HUES64 (cell line): Measurements from ENCODE around the gene CCDC30. TPM values are rescaled to one million over a fixed set of nuclear protein-coding genes. Genes with fewer than 3 reads are reported as not detected.

ENCODE experiments used
- H3K27ac ChIP-seq: 2 replicates; pipeline ENCODE4 v1.7.0; 2013; ENCODE audit warnings: low read depth, low read length, inconsistent platforms
- H3K27me3 ChIP-seq: 2 replicates; pipeline ENCODE4 v1.6.1; 2013; ENCODE audit warnings: mild to moderate bottlenecking, low read length; ENCODE audit not compliant: insufficient read depth
- H3K36me3 ChIP-seq: 2 replicates; pipeline ENCODE4 v1.6.1; 2013; ENCODE audit warnings: mild to moderate bottlenecking, low read length; ENCODE audit not compliant: insufficient read depth
- H3K4me1 ChIP-seq: 2 replicates; pipeline ENCODE4 v1.6.1; 2013; ENCODE audit warnings: mild to moderate bottlenecking, low read length, moderate library complexity; ENCODE audit not compliant: insufficient read depth
- H3K4me3 ChIP-seq: 2 replicates; pipeline ENCODE4 v1.5.1; 2013; ENCODE audit warnings: mild to moderate bottlenecking, low read length, moderate library complexity
- H3K9ac ChIP-seq: 2 replicates; pipeline ENCODE4 v1.6.1; 2013; ENCODE audit warnings: mild to moderate bottlenecking, low read depth, low read length
- H3K9me3 ChIP-seq: 2 replicates; pipeline ENCODE4 v1.6.1; 2013; ENCODE audit warnings: low read depth, low read length; ENCODE audit not compliant: insufficient read depth
- WGBS: fragments of 150-250, 120-280 bp; methylation state at CpG from one replicate; pipeline ENCODE4 v1.1.7; 2013; ENCODE audit warnings: missing lambda C conversion rate; 5-methylcytosine and 5-hydroxymethylcytosine counted together
- polyA plus RNA-seq, 2 experiments: library from polyadenylated mRNA; stranded (reverse); fragments of 50-300 nt; gene quantifications; one replicate each; pipeline ENCODE4 v1.2.3, GENCODE V29; 2013

CCDC30 gene
- polyA plus RNA-seq (2013, experiment 1 of 2) = 0.45 TPM
- 1.4 TPM for polyA plus RNA-seq (2013, experiment 2 of 2)

DNA sequence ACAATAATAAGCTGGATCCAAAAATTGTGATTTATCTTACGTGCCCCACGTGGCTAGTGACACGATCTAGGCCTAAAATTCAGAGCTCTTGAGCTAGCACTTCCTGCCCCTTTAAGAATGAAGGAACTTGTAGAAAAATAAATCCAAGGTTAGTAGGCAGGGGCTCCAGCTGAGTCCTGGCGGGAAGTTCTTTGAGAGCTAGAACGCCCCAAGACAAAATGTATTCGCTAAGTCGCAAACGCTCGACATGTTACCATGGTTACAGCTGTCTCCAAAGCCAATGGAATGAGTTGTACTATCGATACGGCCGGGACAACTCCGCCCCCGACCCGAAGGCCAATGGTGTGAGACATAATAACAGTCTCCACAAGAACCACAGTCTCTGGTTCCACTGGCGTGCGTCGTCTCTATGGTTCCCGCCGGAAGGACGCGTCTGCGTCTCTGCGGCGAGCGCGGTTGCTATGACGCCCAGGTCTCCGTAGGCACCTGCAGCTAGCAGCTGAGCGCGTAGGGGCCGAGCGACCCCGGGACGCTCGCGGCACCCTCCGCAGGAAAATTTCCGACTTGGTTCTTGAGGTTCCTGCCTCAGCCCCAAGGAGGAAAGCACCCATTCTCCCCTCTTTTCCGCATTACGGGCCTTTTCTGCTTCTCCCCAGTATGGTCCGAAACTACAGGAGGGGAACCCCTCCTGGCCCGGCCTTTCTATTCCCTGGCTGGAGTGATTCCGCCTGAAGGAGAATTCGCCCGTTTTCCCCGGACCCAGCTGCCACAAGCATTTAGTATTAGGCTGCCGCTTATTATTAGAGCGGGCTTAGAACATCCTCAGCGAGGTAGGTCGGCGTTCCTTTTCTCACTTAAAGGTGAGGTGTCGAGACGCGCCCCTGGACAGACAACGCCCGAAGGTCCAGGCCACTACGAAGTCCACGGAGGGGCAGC is at the start of gene CCDC30:
Gene CCDC30, plus strand, starts transcription at position 459 of the 936 bp plus-strand sequence. CDS start 17,266 bp downstream, outside the sequence.
- Histone ChIP-seq H3K4me3 (peak within 1 kb of the TSS; percentile 73), H3K36me3 (peaks cover 28% of the 10 kb centered on the region), H3K27me3 (peaks cover 10% of the 10 kb centered on the region; the same call in 1 of the 2 replicates), H3K27ac (peak within 1 kb of the TSS; percentile 63), H3K9ac (peak within 1 kb of the TSS; percentile 72), H3K4me1 (peaks cover 10% of the 10 kb centered on the region; the same call in 1 of the 2 replicates), H3K9me3 (no peaks in the 10 kb centered on the region)
- 3% methylated on average over 59 of the region's 59 CpGs for WGBS

DNA sequence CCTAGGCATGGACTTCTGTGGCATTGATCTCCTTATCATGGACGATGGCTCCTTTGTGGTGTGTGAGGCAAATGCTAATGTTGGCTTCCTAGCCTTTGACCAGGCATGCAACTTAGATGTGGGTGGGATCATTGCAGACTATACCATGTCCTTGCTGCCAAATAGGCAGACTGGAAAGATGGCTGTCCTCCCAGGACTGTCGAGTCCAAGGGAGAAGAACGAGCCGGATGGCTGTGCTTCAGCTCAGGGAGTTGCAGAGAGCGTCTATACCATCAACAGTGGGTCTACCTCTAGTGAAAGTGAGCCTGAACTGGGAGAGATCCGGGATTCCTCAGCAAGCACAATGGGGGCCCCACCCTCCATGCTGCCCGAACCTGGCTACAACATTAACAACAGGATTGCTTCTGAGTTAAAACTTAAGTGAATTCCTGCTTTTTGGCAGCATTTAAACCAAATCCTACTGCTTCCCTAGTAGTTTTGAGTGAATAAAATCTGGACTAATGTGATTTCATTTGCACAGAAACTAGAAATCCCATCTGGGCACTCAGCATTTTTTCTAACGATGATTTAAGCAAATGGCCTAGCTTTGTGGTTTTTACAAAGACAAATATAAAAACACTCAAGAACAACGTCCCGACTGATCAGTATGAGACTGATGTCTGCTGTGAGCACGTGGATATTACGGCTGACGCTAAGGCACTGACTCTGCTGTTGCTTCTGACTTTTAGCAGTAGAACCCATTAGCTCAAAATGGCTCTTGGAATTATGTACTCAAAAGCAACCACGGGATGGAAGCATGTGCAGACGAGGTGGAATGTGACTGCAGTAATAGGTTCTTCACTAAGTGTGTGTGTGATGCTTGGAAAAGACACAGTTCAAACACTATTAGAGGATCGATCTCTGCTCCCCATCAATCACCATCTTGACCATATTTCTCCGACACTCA is 48.3 kb upstream of the CCDC30 start:
- Histone ChIP-seq H3K4me1 (peaks cover 13% of the 10 kb centered on the region), H3K9me3 (no peaks in the 10 kb centered on the region), H3K4me3 (no peak overlapping the region), H3K9ac (no peak overlapping the region), H3K27me3 (no peaks in the 10 kb centered on the region), H3K27ac (no peak overlapping the region), H3K36me3 (peaks cover 2% of the 10 kb centered on the region; the same call in 1 of the 2 replicates)
- 93% methylated on average over 16 of the region's 17 CpGs for WGBS

DNA sequence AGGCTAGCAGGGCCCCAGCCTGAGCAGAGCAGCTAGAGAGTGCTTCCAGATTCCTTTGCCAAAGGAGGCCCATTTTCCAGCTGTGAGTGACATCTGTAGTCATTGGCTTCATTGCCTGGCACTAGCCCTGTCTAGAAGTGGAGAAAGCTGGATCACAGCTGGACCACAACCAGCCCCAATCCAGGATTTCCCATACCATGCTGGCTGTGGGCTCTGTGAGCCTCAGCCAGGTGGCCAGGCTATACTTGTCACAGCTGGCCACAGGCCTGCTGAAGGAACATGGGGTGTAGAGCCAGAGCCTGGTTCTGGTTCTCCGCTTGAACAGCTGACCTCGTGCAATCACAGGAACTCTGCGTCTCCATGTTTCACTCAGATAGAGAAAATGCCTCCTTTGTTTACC is 45.9 kb upstream of the CCDC30 start:
- Histone ChIP-seq H3K4me1 (peaks cover 13% of the 10 kb centered on the region), H3K9ac (no peak overlapping the region), H3K9me3 (no peaks in the 10 kb centered on the region), H3K27me3 (no peaks in the 10 kb centered on the region), H3K27ac (no peak overlapping the region), H3K36me3 (no peaks in the 10 kb centered on the region; the same call in 1 of the 2 replicates), H3K4me3 (no peak overlapping the region)
- 61% methylated on average over 3 of the region's 3 CpGs for whole genome bisulfite sequencing

DNA sequence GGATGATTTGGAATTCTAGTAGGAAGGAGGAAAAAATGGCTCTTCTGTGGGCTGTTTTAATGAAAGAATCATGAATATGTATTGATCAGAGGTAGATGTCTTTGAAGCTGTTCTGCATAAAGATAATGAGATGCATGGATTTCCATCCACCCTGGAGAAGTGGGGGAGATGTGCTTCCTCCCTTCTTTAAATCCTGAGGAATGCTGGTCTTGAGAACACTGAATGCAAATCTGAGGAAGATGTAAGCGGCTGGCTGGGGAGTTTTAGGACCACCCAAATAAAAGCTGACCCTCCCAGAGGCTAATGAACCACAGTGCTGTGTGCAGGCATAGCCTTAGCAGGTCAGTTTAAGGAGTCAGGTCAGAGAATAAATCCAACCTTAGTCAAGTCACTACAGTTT is 44.6 kb upstream of the CCDC30 start:
- Histone ChIP-seq H3K9me3 (no peaks in the 10 kb centered on the region), H3K4me3 (no peak overlapping the region), H3K27ac (no peak overlapping the region; the same call in 1 of the 2 replicates), H3K9ac (no peak overlapping the region), H3K27me3 (no peaks in the 10 kb centered on the region), H3K36me3 (no peaks in the 10 kb centered on the region; the same call in 1 of the 2 replicates), H3K4me1 (peaks cover 13% of the 10 kb centered on the region)
- WGBS = 63% methylated on average over 1 of the region's 1 CpG

DNA sequence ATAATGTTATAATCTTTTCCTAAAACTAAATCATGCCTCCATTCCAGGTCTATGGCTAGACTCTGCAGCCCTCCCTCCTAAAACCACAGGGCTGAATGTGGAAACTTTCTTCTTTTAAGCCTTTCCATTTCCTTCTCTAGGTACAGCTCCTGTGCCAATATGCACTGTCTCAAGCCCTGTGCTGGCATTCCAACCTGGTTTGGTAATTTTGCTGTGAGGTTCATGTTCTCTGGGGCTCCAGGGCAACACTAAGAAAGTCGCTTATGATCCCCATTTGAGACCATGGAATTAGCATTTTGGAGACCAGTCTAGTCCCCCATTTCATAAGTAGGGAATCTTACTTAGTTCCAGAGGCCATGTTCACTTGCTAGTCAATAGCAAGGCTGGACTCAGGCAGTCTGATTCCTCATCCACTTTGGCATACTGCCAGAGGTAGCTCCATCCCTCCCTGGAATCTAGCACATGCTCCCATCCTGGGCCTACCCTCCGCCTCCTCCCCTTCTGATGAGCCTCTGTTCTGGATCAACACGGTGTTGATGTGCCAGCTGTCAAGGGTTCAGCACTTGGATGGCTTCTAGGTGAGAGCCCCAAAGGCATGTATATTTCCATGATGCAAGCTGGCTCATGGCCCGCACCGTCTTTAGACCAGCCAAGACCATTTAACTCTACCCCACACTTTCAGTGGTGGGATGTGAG is 43.8 kb upstream of the CCDC30 start:
- no peaks in the 10 kb centered on the region for H3K9me3 ChIP-seq

DNA sequence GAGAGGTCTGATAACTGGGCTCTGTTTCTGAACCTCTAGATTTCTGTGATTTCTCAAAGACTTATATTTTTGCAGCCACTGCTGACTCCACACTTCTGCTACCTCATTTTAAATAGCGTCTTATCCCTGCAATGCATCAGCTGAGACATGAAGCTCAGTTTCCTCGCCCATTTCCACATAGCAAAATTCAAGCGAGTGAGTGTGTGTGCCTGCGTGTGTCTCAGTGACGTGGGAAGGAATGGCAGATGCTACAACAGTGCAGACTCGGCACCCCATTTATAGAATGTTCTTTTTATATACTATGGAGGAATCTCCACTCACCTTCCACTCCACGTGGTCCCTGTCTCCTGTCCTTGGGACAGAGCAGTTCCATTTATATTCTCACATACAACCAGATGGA is 43.0 kb upstream of the CCDC30 start:
- Histone ChIP-seq H3K27me3 (no peaks in the 10 kb centered on the region), H3K4me3 (no peak overlapping the region)
- WGBS = 93% methylated on average over 6 of the region's 7 CpGs

More for the DNA sequence above, 43.8 kb upstream of the CCDC30 start:
- Histone ChIP-seq H3K27ac (no peak overlapping the region), H3K27me3 (no peaks in the 10 kb centered on the region), H3K36me3 (no peaks in the 10 kb centered on the region; the same call in 1 of the 2 replicates), H3K9ac (no peak overlapping the region), H3K4me1 (peaks cover 13% of the 10 kb centered on the region), H3K4me3 (no peak overlapping the region)
- whole genome bisulfite sequencing = 91% methylated on average over 5 of the region's 5 CpGs

DNA sequence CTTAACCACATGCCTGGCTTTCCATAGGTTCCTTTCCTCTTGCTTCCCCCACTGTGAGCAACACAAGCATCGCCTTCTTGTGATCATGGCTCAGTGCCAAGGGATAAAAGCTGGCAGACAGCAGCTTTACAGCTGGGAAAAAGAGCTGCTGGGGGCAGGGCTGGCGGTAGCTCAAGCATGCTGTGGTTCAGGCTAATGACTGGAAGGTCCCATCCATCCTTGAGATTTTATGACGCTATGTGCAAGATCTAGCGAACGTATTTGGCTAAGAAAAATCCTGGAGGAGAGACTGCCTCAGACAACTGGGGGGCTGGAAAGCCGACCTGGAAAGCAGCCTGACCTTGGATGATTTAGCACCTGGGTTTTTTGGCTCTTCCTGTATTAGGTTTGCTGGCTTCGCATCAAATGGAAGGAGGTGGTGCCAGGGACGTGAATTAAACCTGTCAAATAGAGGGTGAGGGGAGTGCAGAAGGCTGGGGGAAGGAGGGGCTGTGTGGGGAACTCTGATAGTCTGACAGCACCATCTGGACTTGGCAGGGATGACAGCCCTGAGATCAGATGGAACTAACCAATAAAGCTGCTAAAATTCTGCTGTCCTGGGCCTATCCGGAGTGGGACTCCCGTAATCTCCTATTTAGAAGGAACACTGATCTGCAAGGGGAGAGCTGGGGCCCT is 42.0 kb upstream of the CCDC30 start:
- Histone ChIP-seq H3K4me1 (peaks cover 13% of the 10 kb centered on the region), H3K9me3 (no peaks in the 10 kb centered on the region), H3K27ac (no peak overlapping the region), H3K36me3 (no peaks in the 10 kb centered on the region), H3K9ac (no peak overlapping the region), H3K4me3 (no peak overlapping the region), H3K27me3 (no peaks in the 10 kb centered on the region)
- WGBS = 85% methylated on average over 10 of the region's 10 CpGs

More for the DNA sequence above, 43.0 kb upstream of the CCDC30 start:
- no peaks in the 10 kb centered on the region for H3K9me3 ChIP-seq
- H3K4me1 ChIP-seq = peaks cover 13% of the 10 kb centered on the region
- H3K36me3 ChIP-seq = no peaks in the 10 kb centered on the region; the same call in 1 of the 2 replicates
- H3K27ac ChIP-seq = no peak overlapping the region
- no peak overlapping the region for H3K9ac ChIP-seq

DNA sequence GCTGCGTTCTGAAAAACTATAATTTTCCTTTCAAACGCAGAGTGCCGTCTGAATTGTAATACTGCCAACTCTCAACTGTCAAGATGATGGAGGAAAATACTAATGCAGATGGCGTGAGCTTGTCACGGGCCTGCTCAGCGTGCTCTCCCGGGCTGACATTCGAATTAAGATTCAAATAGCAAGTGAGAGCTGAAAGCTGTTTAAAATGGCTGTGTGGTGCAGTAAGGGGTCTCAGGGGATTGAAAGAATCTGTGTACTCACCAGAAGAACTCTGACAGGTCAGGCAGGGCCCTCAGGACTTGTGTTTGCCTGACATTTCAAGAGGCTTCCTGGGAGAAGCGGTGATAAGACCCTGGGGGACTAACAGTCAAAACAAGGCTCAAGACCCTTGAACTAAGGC is 40.3 kb upstream of the CCDC30 start:
- peaks cover 13% of the 10 kb centered on the region for H3K4me1 ChIP-seq
- WGBS = 80% methylated on average over 9 of the region's 9 CpGs
- no peaks in the 10 kb centered on the region for H3K9me3 ChIP-seq
- H3K27me3 ChIP-seq = no peaks in the 10 kb centered on the region
- no peak overlapping the region for H3K4me3 ChIP-seq
- no peaks in the 10 kb centered on the region for H3K36me3 ChIP-seq
- H3K9ac ChIP-seq = no peak overlapping the region
- no peak overlapping the region for H3K27ac ChIP-seq

DNA sequence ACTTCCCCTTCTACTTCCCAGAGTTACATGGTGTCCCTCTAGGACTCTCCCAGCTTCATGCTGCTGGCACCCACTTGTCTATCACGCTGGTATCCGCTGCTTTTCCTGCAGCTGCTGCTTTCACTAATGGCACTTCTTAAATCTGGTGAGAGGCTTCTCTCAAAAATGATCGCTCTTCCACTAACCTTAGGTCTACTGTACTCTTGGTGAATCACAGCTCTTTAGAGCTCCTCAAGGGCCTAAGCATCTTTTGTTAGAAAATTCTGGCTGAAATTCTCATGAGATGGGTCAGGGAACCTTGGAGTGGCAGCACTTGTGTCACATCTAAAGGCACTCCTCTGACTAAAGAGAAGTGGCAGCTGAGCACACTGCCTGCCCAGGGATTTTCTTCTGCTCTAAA is 39.4 kb upstream of the CCDC30 start:
- 92% methylated on average over 3 of the region's 3 CpGs for WGBS

DNA sequence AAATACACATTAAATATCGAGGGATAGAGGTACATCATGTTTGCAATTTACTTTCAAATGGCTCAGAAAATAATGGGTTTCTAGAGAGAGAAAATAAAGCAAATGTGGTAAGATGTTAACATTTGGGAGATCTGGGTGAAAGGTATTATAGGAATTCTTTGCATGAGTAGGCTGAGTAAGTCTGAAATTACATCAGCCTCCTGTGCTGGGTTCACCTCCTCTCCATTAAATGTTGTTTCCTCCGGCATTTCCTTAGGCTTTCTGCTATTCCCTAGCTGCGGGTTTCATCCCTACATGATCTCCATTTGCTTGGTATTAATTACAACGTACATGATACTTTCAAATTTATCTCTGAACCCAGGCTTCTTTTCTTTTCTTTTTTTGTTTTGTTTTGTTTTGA is 38.9 kb upstream of the CCDC30 start:
- Histone ChIP-seq H3K9me3 (no peaks in the 10 kb centered on the region), H3K27ac (no peak overlapping the region), H3K4me3 (no peak overlapping the region), H3K4me1 (no peaks in the 10 kb centered on the region; the same call in 1 of the 2 replicates), H3K9ac (no peak overlapping the region), H3K27me3 (no peaks in the 10 kb centered on the region), H3K36me3 (no peaks in the 10 kb centered on the region)
- WGBS = 95% methylated on average over 4 of the region's 4 CpGs

More for the DNA sequence above, 39.4 kb upstream of the CCDC30 start:
- no peaks in the 10 kb centered on the region for H3K36me3 ChIP-seq
- H3K9me3 ChIP-seq = no peaks in the 10 kb centered on the region
- H3K27me3 ChIP-seq = no peaks in the 10 kb centered on the region
- no peak overlapping the region for H3K27ac ChIP-seq
- H3K4me1 ChIP-seq = peaks cover 5% of the 10 kb centered on the region
- H3K9ac ChIP-seq = no peak overlapping the region
- no peak overlapping the region for H3K4me3 ChIP-seq
